Measurements from ENCODE around the gene DENND1C. TPM values are rescaled to one million over a fixed set of nuclear protein-coding genes. Genes with fewer than 3 reads are reported as not detected.

The DENND1C gene
- polyA plus RNA-seq, 2 of the 4 experiments (the other 2 are of a cell fraction): 0.30 to 0.32 TPM

DNA sequence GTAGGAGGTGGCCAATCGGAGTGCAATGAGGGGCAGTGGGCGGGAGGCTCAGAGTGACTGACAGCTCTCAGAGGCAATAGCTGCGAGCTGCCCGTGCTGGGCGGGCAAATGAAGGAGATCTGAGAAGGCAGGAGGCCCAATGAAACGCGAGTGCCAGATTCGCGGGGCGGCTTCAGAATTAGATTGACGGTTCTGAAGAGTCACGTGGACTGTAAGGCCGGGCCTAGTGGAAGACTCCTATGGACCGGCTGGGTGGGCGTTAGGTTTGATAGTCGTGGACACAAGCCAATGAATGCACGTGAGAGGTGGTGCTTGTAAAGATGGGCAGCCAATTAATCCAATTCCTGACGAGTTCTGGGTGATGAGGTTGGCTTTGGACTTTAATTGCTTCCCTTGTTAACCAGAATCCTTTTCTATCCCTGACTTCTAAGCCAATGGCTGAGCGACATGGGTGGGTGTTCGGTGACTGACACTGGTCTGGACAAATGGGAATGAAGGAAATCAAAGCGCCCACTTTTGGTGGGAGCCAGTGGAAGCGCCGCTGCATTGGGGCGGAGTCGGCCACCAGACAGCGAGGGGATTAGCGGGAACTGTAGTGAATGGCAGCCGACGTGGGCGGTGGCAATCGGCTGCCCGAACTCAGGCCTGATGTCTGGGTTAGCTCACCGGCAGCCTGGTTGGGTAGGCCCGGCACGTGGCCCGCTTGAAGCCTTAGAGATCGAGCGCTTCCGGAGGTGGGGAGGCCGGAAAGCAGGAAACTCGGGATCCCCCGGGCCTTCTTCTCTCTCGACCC, 56.5 kb downstream of the DENND1C start (continued):
- TF ChIP-seq, protein P1, sequence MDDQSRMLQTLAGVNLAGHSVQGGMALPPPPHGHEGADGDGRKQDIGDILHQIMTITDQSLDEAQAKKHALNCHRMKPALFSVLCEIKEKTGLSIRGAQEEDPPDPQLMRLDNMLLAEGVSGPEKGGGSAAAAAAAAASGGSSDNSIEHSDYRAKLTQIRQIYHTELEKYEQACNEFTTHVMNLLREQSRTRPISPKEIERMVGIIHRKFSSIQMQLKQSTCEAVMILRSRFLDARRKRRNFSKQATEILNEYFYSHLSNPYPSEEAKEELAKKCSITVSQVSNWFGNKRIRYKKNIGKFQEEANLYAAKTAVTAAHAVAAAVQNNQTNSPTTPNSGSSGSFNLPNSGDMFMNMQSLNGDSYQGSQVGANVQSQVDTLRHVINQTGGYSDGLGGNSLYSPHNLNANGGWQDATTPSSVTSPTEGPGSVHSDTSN (IDR thresholded peaks at IDR 0.05): peak; percentile 97
- TF ChIP-seq, protein P2, sequence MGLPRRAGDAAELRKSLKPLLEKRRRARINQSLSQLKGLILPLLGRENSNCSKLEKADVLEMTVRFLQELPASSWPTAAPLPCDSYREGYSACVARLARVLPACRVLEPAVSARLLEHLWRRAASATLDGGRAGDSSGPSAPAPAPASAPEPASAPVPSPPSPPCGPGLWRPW (IDR thresholded peaks at IDR 0.05): no peak
- TF ChIP-seq, protein P3, sequence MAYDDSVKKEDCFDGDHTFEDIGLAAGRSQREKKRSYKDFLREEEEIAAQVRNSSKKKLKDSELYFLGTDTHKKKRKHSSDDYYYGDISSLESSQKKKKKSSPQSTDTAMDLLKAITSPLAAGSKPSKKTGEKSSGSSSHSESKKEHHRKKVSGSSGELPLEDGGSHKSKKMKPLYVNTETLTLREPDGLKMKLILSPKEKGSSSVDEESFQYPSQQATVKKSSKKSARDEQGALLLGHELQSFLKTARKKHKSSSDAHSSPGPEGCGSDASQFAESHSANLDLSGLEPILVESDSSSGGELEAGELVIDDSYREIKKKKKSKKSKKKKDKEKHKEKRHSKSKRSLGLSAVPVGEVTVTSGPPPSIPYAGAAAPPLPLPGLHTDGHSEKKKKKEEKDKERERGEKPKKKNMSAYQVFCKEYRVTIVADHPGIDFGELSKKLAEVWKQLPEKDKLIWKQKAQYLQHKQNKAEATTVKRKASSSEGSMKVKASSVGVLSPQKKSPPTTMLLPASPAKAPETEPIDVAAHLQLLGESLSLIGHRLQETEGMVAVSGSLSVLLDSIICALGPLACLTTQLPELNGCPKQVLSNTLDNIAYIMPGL (CRISPR knock-in tag; IDR thresholded peaks at IDR 0.05; ENCODE audit: borderline replicate concordance): peak; percentile 74; the same call in 1 of the 2 replicates
- TF ChIP-seq RFX5 (IDR thresholded peaks at IDR 0.05): 0 out of 2 replicates have a peak, but pooled peaks have one; percentile 9
- TF ChIP-seq TP53 (CRISPR knock-in tag; IDR thresholded peaks at IDR 0.05): peak; percentile 86
- TF ChIP-seq JUNB (IDR thresholded peaks at IDR 0.05): no peak
- TF ChIP-seq, protein P4, sequence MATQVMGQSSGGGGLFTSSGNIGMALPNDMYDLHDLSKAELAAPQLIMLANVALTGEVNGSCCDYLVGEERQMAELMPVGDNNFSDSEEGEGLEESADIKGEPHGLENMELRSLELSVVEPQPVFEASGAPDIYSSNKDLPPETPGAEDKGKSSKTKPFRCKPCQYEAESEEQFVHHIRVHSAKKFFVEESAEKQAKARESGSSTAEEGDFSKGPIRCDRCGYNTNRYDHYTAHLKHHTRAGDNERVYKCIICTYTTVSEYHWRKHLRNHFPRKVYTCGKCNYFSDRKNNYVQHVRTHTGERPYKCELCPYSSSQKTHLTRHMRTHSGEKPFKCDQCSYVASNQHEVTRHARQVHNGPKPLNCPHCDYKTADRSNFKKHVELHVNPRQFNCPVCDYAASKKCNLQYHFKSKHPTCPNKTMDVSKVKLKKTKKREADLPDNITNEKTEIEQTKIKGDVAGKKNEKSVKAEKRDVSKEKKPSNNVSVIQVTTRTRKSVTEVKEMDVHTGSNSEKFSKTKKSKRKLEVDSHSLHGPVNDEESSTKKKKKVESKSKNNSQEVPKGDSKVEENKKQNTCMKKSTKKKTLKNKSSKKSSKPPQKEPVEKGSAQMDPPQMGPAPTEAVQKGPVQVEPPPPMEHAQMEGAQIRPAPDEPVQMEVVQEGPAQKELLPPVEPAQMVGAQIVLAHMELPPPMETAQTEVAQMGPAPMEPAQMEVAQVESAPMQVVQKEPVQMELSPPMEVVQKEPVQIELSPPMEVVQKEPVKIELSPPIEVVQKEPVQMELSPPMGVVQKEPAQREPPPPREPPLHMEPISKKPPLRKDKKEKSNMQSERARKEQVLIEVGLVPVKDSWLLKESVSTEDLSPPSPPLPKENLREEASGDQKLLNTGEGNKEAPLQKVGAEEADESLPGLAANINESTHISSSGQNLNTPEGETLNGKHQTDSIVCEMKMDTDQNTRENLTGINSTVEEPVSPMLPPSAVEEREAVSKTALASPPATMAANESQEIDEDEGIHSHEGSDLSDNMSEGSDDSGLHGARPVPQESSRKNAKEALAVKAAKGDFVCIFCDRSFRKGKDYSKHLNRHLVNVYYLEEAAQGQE (IDR thresholded peaks at IDR 0.05): peak; percentile 58; the same call in 1 of the 2 replicates

DNA sequence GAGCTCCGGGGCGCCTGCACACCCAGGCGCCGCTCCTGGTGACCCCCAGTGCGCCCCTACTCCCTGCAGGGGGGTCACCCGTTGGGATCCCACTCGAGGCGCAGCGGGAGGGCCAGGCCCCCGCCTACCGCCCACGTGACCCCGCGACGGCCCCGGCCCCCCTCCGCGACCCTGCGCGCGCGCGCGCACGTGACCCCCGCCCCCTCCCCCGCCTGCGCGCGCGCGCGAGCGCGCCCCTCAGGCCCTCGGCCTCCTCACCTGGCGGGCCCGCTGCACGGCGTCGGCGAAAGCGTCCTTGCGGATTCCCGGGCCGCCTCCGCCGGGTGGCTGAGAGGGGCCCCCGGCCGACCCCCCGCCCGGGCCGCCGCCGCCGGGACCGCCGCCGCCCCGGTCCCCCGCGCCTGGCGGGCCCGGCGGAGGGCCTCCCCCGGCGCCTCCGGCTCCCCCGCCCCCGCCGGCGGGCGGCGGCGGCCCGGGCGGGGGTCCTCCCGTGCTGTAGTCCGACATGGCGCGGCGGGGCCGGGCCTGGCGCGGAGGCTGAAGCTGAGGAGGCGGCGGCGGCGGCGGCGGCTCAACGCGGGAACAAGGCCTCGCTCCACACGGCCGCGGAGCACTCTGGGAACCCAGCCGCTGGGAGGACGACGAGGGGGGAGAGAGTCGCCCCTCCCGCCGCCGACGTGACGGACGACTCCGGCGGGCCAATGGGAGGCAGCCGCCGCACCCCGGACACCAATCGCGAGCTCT, 57.2 kb downstream of the DENND1C start, which contains the start of gene KHSRP:
TSS of gene KHSRP (minus strand) at position 617 of the 744 bp plus-strand sequence. CDS start at position 507, 110 bp downstream.
- ChIA-PET POLR2A (interaction anchor here (0.7 to 1.2 kb wide), 5 partner anchors 12 to 63 kb away, joined by 3 to 6 read pairs (median 4); partner anchors contain the start of genes ALKBH7, CLPP and GTF2F1), CTCF (no interaction called here)
- WGBS (ENCODE audit: missing lambda C conversion rate): 1% methylated on average over 14 of the region's 114 CpGs
- no peaks in the 10 kb centered on the region for H3K9me3 ChIP-seq
- peak within 1 kb of the TSS; percentile 90 for H3K4me3 ChIP-seq
- H3K27ac ChIP-seq: peak within 1 kb of the TSS; percentile 95 to 99
- DNase-seq (ENCODE audit: low read depth in 1 of 2, low spot score in 1 of 2): no peak
- H3K4me1 ChIP-seq: peaks cover 15% of the 10 kb centered on the region; the same call in 2 of the 3 replicates
- FAIRE-seq: no peak
- TF ChIP-seq RFX5 (IDR thresholded peaks at IDR 0.05) (0 out of 2 replicates have a peak, but pooled peaks have one; percentile 44), TP53 (CRISPR knock-in tag; IDR thresholded peaks at IDR 0.05) (no peak), JUN (IDR thresholded peaks at IDR 0.05) (peak in 1 of 2 experiments; percentile 59; a peak in 3 of 5 replicates), POLR2A (IDR thresholded peaks at IDR 0.05; ENCODE audit: low read length) (peak; percentile 53)
- TF ChIP-seq, protein P4 (IDR thresholded peaks at IDR 0.05): no peak
- TF ChIP-seq, protein P5, sequence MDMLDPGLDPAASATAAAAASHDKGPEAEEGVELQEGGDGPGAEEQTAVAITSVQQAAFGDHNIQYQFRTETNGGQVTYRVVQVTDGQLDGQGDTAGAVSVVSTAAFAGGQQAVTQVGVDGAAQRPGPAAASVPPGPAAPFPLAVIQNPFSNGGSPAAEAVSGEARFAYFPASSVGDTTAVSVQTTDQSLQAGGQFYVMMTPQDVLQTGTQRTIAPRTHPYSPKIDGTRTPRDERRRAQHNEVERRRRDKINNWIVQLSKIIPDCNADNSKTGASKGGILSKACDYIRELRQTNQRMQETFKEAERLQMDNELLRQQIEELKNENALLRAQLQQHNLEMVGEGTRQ (IDR thresholded peaks at IDR 0.05): 0 out of 2 replicates have a peak, but pooled peaks have one; percentile 30
- TF ChIP-seq, protein P6, sequence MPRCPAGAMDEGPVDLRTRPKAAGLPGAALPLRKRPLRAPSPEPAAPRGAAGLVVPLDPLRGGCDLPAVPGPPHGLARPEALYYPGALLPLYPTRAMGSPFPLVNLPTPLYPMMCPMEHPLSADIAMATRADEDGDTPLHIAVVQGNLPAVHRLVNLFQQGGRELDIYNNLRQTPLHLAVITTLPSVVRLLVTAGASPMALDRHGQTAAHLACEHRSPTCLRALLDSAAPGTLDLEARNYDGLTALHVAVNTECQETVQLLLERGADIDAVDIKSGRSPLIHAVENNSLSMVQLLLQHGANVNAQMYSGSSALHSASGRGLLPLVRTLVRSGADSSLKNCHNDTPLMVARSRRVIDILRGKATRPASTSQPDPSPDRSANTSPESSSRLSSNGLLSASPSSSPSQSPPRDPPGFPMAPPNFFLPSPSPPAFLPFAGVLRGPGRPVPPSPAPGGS (IDR thresholded peaks at IDR 0.05): 0 out of 3 replicates have a peak, but pooled peaks have one; percentile 40
- no peak for ATAC-seq
- H3K4me2 ChIP-seq: peak within 1 kb of the TSS; percentile 88

Data from A549 (cell line).